HUES48 (cell line): ENCODE measurements around the gene ADAMTS17.

Experiments used
- H3K27ac ChIP-seq: one replicate; pipeline ENCODE4 v1.7.0; 2013; ENCODE audit warnings: low read depth, low read length, inconsistent platforms
- H3K27me3 ChIP-seq: 2 replicates; pipeline ENCODE4 v1.6.1; 2013; ENCODE audit warnings: mild to moderate bottlenecking, low read length; ENCODE audit not compliant: control insufficient read depth, insufficient read depth
- H3K36me3 ChIP-seq: 2 replicates; pipeline ENCODE4 v1.6.1; 2013; ENCODE audit warnings: low read length; ENCODE audit not compliant: control insufficient read depth, insufficient read depth
- H3K4me1 ChIP-seq: 2 replicates; pipeline ENCODE4 v1.6.1; 2013; ENCODE audit warnings: mild to moderate bottlenecking, low read length; ENCODE audit not compliant: control insufficient read depth, insufficient read depth
- H3K4me3 ChIP-seq: 2 replicates; pipeline ENCODE4 v1.5.1; 2013; ENCODE audit warnings: mild to moderate bottlenecking, low read depth, low read length
- H3K9ac ChIP-seq: 2 replicates; pipeline ENCODE4 v1.6.1; 2013; ENCODE audit warnings: mild to moderate bottlenecking, low read depth, low read length, moderate library complexity
- H3K9me3 ChIP-seq: 2 replicates; pipeline ENCODE4 v1.6.1; 2013; ENCODE audit warnings: low read length; ENCODE audit not compliant: control insufficient read depth, insufficient read depth

Gene ADAMTS17

GRCh38 chr15:100230784-100231183 is 111.0 kb downstream of the ADAMTS17 start:
- Histone ChIP-seq H3K27ac (no peak overlapping the region), H3K36me3 (no peaks in the 10 kb centered on the region), H3K9me3 (no peaks in the 10 kb centered on the region), H3K9ac (no peak overlapping the region), H3K4me1 (no peaks in the 10 kb centered on the region), H3K27me3 (no peaks in the 10 kb centered on the region), H3K4me3 (no peak overlapping the region)

DNA sequence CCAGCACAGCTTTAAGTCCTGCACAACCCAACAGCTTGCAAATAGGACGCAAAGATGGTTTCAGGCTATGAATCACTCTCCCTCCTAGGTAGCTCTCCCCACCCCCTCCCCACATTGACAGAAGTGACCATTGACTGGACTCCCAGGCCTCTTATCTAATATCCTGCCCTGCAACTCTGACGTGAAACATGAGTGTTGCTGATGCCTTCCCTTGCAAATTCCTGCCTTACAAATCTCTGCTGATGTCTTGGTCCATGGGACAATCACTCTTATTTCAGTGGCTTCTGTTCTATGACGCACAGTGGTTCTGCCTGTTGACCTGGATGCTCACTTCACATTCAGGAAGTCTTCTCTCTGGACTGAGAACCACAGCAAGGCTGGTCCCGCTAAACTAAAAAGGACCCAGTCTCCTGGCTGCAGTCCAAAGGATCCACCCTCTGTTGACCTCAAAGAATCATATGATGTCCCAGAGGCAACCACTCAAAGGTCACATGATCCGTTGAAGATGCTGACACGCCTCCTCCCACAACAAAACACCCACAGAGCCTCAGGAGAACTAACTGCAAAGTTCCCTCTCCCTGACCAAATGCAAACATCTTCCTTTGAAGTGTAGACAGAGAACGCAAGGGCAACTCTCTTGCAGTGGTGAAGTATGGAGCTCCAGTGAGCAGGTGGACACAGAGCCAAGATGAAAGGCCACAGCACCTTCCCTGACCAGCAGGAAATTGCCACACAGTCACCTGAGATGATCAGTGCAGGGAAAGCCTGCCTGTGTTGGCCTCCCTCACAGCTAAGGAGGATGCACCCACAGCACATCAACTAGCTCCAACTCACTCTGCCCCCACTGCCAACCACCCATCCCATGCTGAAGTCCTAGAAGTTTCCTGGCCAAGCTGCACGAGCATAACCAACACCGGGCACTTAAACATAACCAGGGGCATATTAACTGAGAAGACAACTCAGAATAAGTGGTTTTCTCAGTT is 112.3 kb downstream of the ADAMTS17 start:
- Histone ChIP-seq H3K9ac (no peak overlapping the region), H3K4me1 (no peaks in the 10 kb centered on the region), H3K9me3 (no peaks in the 10 kb centered on the region), H3K36me3 (no peaks in the 10 kb centered on the region), H3K4me3 (no peak overlapping the region), H3K27me3 (no peaks in the 10 kb centered on the region), H3K27ac (no peak overlapping the region)

DNA sequence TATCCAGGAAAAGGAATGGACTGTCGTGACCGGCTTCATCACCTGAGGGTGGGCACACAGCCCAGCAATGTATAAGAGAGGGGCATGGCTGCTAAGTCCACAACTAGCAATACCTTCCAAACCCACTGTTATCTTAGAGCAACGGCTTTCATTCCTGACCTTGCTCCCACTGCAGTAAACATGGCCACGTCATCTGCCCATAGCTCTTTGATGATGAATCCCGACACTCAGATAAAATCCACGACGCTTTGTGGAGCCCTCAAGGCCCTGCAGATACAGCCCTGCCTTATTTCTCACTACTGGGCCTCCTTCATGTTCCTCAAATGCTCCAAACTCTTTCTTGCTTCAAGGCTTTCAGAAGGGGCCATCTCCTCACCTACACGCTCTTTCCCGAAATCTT is 114.0 kb downstream of the ADAMTS17 start:
- H3K36me3 ChIP-seq: no peaks in the 10 kb centered on the region
- H3K4me3 ChIP-seq: no peak overlapping the region
- H3K27me3 ChIP-seq: no peaks in the 10 kb centered on the region

DNA sequence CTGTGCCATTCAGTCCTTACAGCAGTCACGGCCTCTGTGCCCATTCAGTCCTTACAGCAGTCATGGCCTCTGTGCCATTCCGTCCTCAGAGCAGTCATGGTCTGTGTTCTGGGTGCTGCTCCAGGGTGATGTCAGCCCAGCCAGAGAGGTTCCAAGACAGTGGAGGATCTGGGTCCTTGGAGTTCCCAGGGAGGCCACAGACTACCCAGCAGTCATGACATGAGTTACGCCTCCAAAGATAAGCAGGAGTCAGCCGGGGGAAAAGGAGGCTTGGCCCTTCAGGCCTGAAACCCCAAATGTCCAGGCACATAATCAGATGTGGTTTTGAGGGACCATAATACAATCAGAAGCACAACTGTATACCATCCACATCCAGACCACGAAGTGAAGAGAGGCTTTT is 115.7 kb downstream of the ADAMTS17 start:
- Histone ChIP-seq H3K4me3 (no peak overlapping the region), H3K9me3 (no peaks in the 10 kb centered on the region), H3K9ac (no peak overlapping the region), H3K27me3 (no peaks in the 10 kb centered on the region), H3K36me3 (no peaks in the 10 kb centered on the region), H3K4me1 (no peaks in the 10 kb centered on the region), H3K27ac (no peak overlapping the region)

More for the DNA sequence above, 114.0 kb downstream of the ADAMTS17 start:
- Histone ChIP-seq H3K27ac (no peak overlapping the region), H3K4me1 (no peaks in the 10 kb centered on the region), H3K9ac (no peak overlapping the region), H3K9me3 (no peaks in the 10 kb centered on the region)

- Histone ChIP-seq H3K4me3 (no peak overlapping the region), H3K27ac (no peak overlapping the region), H3K4me1 (no peaks in the 10 kb centered on the region), H3K27me3 (no peaks in the 10 kb centered on the region), H3K36me3 (no peaks in the 10 kb centered on the region), H3K9me3 (no peaks in the 10 kb centered on the region), H3K9ac (no peak overlapping the region)
These were observed 117.3 kb downstream of the ADAMTS17 start for GRCh38 chr15:100224206-100225185.

DNA sequence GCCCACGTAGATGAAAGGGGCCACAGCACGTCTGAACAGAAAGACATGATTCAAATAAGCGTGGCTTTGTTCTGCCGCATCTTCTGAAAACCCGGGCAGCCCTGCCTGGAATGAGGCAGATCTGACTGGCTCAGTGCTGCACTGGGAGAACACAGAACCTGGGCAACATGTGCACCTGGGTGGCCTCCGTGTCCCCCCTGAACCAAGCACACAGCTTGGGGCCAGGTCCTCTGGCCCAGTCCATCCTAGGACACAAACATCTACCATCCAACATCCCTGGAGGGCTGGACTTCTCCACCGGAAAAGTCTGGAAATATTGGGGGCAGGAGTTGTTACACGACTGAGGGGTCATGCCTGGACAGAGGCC is 119.4 kb downstream of the ADAMTS17 start:
- H3K4me3 ChIP-seq: no peak overlapping the region
- no peak overlapping the region for H3K9ac ChIP-seq
- no peaks in the 10 kb centered on the region for H3K27me3 ChIP-seq
- H3K36me3 ChIP-seq: no peaks in the 10 kb centered on the region
- H3K27ac ChIP-seq: no peak overlapping the region
- no peaks in the 10 kb centered on the region for H3K9me3 ChIP-seq
- no peaks in the 10 kb centered on the region for H3K4me1 ChIP-seq

DNA sequence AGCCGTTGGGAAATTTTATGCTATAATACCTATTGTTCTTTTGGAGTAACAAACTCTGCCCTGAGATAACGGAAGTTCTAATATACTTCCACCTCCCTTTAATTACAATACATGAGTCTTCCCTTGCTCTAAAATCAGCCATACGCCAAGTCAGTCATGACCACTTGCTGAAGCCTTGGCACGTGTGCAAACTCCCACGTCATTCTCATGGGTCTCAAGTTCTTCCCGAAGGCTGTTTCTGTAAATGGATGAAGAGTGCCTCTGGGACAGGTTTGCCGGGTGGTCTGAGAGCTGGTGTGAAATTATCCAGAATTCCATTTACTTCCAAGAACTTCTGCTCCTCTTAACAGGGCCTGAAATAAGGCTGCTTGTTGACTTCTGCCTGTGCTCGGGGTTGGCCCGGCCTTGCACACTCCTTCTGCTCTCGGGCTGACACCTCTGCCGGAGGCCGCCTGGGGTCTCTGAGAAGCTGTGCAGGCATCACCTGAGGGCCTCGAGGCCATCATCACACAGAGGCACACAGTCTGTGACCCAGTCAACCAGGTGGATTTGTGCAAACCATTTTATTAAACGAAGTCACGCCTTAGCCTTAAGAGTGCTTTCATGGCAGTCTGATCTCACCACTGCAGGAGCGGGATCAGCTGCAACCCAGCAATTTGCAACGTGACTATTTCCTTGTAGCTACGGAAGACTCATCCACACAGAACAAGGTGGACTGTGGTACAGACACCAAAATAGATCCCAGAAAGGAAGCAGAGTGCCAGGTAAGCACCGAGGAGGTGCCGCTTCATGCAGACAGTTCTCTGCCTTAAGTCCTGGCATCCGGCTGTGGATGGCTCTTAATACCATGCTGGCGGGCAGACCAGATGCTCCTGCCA is 120.1 kb downstream of the ADAMTS17 start:
- H3K9me3 ChIP-seq: no peaks in the 10 kb centered on the region
- no peaks in the 10 kb centered on the region for H3K36me3 ChIP-seq
- no peak overlapping the region for H3K4me3 ChIP-seq
- no peak overlapping the region for H3K9ac ChIP-seq
- no peaks in the 10 kb centered on the region for H3K27me3 ChIP-seq
- H3K27ac ChIP-seq: no peak overlapping the region
- H3K4me1 ChIP-seq: no peaks in the 10 kb centered on the region

DNA sequence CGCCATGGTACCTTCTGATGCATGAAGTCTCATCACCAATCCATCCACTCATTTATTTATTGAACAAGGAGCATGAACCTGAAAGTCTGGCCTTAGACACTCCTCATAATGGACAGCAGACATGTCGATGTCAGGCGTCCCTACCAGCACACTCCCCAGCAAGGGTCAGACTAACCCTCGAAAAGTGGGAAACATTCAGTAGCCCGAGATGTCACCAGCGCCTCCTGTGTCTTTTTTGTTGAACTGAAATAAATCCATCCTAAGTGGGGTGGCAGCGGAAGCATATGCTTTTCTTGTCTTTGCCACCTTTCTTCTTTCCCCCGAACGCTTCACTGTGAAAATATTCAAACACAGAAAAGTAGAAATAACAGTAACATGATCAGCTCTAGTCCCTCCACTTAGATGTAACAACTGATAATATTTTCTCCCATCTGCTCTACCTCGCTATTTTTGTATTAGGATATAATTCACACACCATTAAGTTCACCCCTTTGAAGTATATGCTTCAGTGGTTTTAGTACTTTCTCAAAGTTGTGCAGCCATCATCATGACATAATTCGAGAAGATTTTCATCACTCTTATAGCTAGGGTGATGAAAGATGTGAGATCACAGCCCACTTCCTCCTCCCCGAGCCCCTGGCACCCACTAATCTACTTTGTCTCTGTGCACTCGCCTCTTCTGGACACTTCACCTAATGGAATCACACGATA is 121.6 kb downstream of the ADAMTS17 start:
- no peaks in the 10 kb centered on the region for H3K36me3 ChIP-seq

DNA sequence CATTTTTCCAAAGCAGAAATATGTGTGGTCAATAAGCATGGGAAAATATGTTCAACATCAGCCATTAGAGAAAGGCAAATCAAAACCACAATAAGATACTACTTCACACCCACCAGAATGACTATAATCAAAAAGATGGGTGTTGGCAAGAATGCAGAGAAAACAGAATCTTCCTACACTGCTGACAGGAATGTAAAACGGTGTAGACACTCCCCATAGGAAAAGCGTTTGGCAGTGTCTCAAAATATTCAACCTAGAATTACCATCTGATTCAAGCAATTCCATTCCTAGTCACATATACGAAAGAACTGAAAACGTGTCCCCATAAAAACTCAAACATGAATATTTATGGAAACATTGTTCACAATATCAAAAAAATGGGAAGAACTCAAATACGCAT is 123.3 kb downstream of the ADAMTS17 start:
- H3K36me3 ChIP-seq: no peaks in the 10 kb centered on the region
- H3K9ac ChIP-seq: no peak overlapping the region
- H3K9me3 ChIP-seq: no peaks in the 10 kb centered on the region
- H3K27me3 ChIP-seq: no peaks in the 10 kb centered on the region
- no peaks in the 10 kb centered on the region for H3K4me1 ChIP-seq
- H3K4me3 ChIP-seq: no peak overlapping the region
- no peak overlapping the region for H3K27ac ChIP-seq

More for the DNA sequence above, 121.6 kb downstream of the ADAMTS17 start:
- no peak overlapping the region for H3K27ac ChIP-seq
- no peak overlapping the region for H3K4me3 ChIP-seq
- H3K27me3 ChIP-seq: no peaks in the 10 kb centered on the region
- H3K9me3 ChIP-seq: no peaks in the 10 kb centered on the region
- no peaks in the 10 kb centered on the region for H3K4me1 ChIP-seq
- H3K9ac ChIP-seq: no peak overlapping the region

- no peaks in the 10 kb centered on the region for H3K9me3 ChIP-seq
- H3K27me3 ChIP-seq: no peaks in the 10 kb centered on the region
- H3K4me3 ChIP-seq: no peak overlapping the region
- H3K4me1 ChIP-seq: peaks cover 5% of the 10 kb centered on the region; the same call in 1 of the 2 replicates
- no peak overlapping the region for H3K9ac ChIP-seq
- no peaks in the 10 kb centered on the region for H3K36me3 ChIP-seq
- no peak overlapping the region for H3K27ac ChIP-seq
These were observed 125.6 kb downstream of the ADAMTS17 start for GRCh38 chr15:100216182-100216581.
